Measurements from ENCODE around the gene OLIG1. TPM values are rescaled to one million over a fixed set of nuclear protein-coding genes. Genes with fewer than 3 reads are reported as not detected.

The OLIG1 gene
- total RNA-seq, 2 donors from 2014 or later = 0.23 TPM; not detected in 1

- Mint-ChIP-seq H3K27ac (no peak overlapping the region), H3K9me3 (no peaks in the 10 kb centered on the region), H3K36me3 (peaks cover 0 to 5% of the 10 kb centered on the region in 2 donors)
- ATAC-seq = peak; percentile 9 to 38
- DNase-seq (ENCODE audit: low spot score in 2 of 2) = peak in 1 of 2 donors; percentile 42
These were observed 1.2 kb downstream of the OLIG1 start for GRCh38 chr21:33070998-33071769.

- Mint-ChIP-seq H3K36me3 (peaks cover 0 to 5% of the 10 kb centered on the region in 2 donors), H3K9me3 (no peaks in the 10 kb centered on the region), H3K27ac (no peak overlapping the region)
- ATAC-seq = no peak
- peak in 1 of 2 donors; percentile 4 for DNase-seq (ENCODE audit: low spot score in 2 of 2)
These were observed 1.9 kb downstream of the OLIG1 start for GRCh38 chr21:33071770-33072306.

- H3K9me3 Mint-ChIP-seq = no peaks in the 10 kb centered on the region
- H3K36me3 Mint-ChIP-seq = peaks cover 0 to 5% of the 10 kb centered on the region in 2 donors
- no peak overlapping the region for H3K27ac Mint-ChIP-seq
- DNase-seq (ENCODE audit: low spot score in 2 of 2) = no peak
- ATAC-seq = no peak
These were observed 3.7 kb downstream of the OLIG1 start for GRCh38 chr21:33073636-33074035.

- Mint-ChIP-seq H3K27ac (no peak overlapping the region), H3K36me3 (no peaks in the 10 kb centered on the region), H3K9me3 (no peaks in the 10 kb centered on the region)
- no peak for ATAC-seq
- DNase-seq (ENCODE audit: low spot score in 2 of 2) = no peak
These were observed 5.2 kb downstream of the OLIG1 start for GRCh38 chr21:33075128-33075527.

- no peak for DNase-seq (ENCODE audit: low spot score in 2 of 2)
- no peak for ATAC-seq
- no peak overlapping the region for H3K27ac Mint-ChIP-seq
- H3K9me3 Mint-ChIP-seq = no peaks in the 10 kb centered on the region
- no peaks in the 10 kb centered on the region for H3K36me3 Mint-ChIP-seq
These were observed 5.8 kb downstream of the OLIG1 start for GRCh38 chr21:33075596-33076195.

GRCh38 chr21:33076600-33077329 lies 6.8 kb downstream of the OLIG1 start:
- ATAC-seq (no peak), DNase-seq (ENCODE audit: low spot score in 2 of 2) (no peak)
- no peaks in the 10 kb centered on the region for H3K36me3 Mint-ChIP-seq
- no peaks in the 10 kb centered on the region for H3K9me3 Mint-ChIP-seq
- no peak overlapping the region for H3K27ac Mint-ChIP-seq

- no peak for DNase-seq (ENCODE audit: low spot score in 2 of 2)
- H3K36me3 Mint-ChIP-seq = no peaks in the 10 kb centered on the region
- peak overlapping the region in 1 of 2 donors; percentile 40 for H3K27ac Mint-ChIP-seq
- H3K9me3 Mint-ChIP-seq = no peaks in the 10 kb centered on the region
- ATAC-seq = peak; percentile 55 to 86
These were observed 9.1 kb downstream of the OLIG1 start for GRCh38 chr21:33078907-33079582.

- Mint-ChIP-seq H3K9me3 (no peaks in the 10 kb centered on the region), H3K36me3 (no peaks in the 10 kb centered on the region), H3K27ac (no peak overlapping the region)
- DNase-seq (ENCODE audit: low spot score in 2 of 2) (no peak), ATAC-seq (no peak)
These were observed 10.4 kb downstream of the OLIG1 start for GRCh38 chr21:33080376-33080775.

GRCh38 chr21:33080776-33081175 lies 10.8 kb downstream of the OLIG1 start:
- Mint-ChIP-seq H3K36me3 (no peaks in the 10 kb centered on the region), H3K9me3 (no peaks in the 10 kb centered on the region), H3K27ac (no peak overlapping the region)
- ATAC-seq (no peak), DNase-seq (ENCODE audit: low spot score in 2 of 2) (no peak)

GRCh38 chr21:33088384-33088783 lies 18.4 kb downstream of the OLIG1 start:
- H3K36me3 Mint-ChIP-seq = no peaks in the 10 kb centered on the region
- no peak overlapping the region for H3K27ac Mint-ChIP-seq
- ATAC-seq = no peak
- H3K9me3 Mint-ChIP-seq = no peaks in the 10 kb centered on the region
- no peak for DNase-seq (ENCODE audit: low spot score in 2 of 2)

GRCh38 chr21:33089395-33090119 lies 19.6 kb downstream of the OLIG1 start:
- no peak for DNase-seq (ENCODE audit: low spot score in 2 of 2)
- ATAC-seq = no peak
- no peak overlapping the region for H3K27ac Mint-ChIP-seq
- no peaks in the 10 kb centered on the region for H3K9me3 Mint-ChIP-seq
- no peaks in the 10 kb centered on the region for H3K36me3 Mint-ChIP-seq

GRCh38 chr21:33096426-33096825 lies 26.5 kb downstream of the OLIG1 start:
- DNase-seq (ENCODE audit: low spot score in 2 of 2) (no peak), ATAC-seq (no peak)
- Mint-ChIP-seq H3K9me3 (no peaks in the 10 kb centered on the region), H3K36me3 (no peaks in the 10 kb centered on the region), H3K27ac (no peak overlapping the region)

- DNase-seq (ENCODE audit: low spot score in 2 of 2) (no peak), ATAC-seq (no peak)
- Mint-ChIP-seq H3K9me3 (no peaks in the 10 kb centered on the region), H3K36me3 (no peaks in the 10 kb centered on the region), H3K27ac (no peak overlapping the region)
These were observed 29.2 kb downstream of the OLIG1 start for GRCh38 chr21:33099131-33099530.

- Mint-ChIP-seq H3K27ac (no peak overlapping the region), H3K36me3 (no peaks in the 10 kb centered on the region), H3K9me3 (no peaks in the 10 kb centered on the region)
- DNase-seq (ENCODE audit: low spot score in 2 of 2) (no peak), ATAC-seq (no peak)
These were observed 31.5 kb downstream of the OLIG1 start for GRCh38 chr21:33101300-33101911.

GRCh38 chr21:33105088-33105487 lies 35.1 kb downstream of the OLIG1 start:
- no peak for ATAC-seq
- H3K36me3 Mint-ChIP-seq = no peaks in the 10 kb centered on the region
- H3K27ac Mint-ChIP-seq = no peak overlapping the region
- no peak for DNase-seq (ENCODE audit: low spot score in 2 of 2)
- no peaks in the 10 kb centered on the region for H3K9me3 Mint-ChIP-seq

- no peaks in the 10 kb centered on the region for H3K9me3 Mint-ChIP-seq
- no peak overlapping the region for H3K27ac Mint-ChIP-seq
- no peak for ATAC-seq
- no peak for DNase-seq (ENCODE audit: low spot score in 2 of 2)
- H3K36me3 Mint-ChIP-seq = no peaks in the 10 kb centered on the region
These were observed 38.3 kb downstream of the OLIG1 start for GRCh38 chr21:33108228-33108627.

Data from activated naive CD4-positive, alpha-beta T cell treated with anti-CD3 and anti-CD28 coated beads, Interleukin-2, amount 50 U/mL, for 72 hours (primary cell).